GM23338 (cell line): ENCODE measurements around the gene CIB4.

Experiments
- EZH2 ChIP-seq: fragments of 200-600 bp; sonication (generic); IDR thresholded peaks from one replicate; pipeline ENCODE4 v1.8.0; 2017; ENCODE audit warnings: antibody characterized with exemption, mild to moderate bottlenecking, low read depth; ENCODE audit not compliant: unreplicated experiment
- REST ChIP-seq: IDR thresholded peaks from one replicate; pipeline ENCODE4 v1.6.1; 2018; ENCODE audit warnings: antibody characterized with exemption; ENCODE audit not compliant: unreplicated experiment
- ZNF114 ChIP-seq: fragments of 250-450 bp; sonication (Bioruptor Pico); IDR thresholded peaks from 2 replicates; pipeline ENCODE4 v1.5.0; 2020; ENCODE audit warnings: mild to moderate bottlenecking, moderate library complexity

DNA sequence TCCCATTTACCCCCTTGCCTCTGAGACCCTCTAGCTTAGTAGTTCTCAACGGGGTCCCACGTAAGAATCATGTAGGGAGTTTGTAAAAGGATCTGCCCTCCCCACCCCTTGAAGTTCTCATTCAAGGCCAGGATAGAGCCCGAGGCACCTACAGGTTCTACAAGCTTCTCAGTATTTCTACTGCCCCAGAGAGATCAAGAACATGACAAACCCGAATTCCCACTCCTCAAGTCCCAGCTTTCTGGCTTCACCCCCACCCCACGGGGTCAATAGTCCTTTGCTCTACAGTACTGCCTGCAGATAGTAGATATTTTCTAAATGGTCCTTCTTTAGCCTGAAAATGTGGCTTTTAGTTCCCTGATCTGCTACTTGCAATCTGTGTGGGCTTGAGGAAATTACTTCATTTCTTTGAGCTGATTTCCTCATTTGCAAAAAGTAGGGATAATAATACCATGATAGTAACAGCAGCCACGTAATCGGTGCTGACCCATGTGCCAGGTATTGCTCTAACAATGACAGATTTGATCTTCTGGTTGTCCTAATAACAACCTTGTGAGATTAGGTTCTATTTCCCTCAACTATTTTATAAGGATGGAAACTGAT lies 7.1 kb downstream of the CIB4 start:
- TF ChIP-seq ZNF114 (no peak), EZH2 (no peak), REST (no peak)
